NCI-H446 treated with DMSO at 0.1 percent for 48 hours (cell line): ENCODE results near the gene PPM1N.
A peak's percentile ranks its signal among the peaks of the same experiment; 100 is the strongest.
"Not testable (repeated sequence)": the region's sequence is repeated elsewhere in the genome, so short reads cannot be mapped to it uniquely, and the experiment has no call there.

ENCODE experiments used
- DNase-seq: peaks from one replicate; lab custom pipeline; 2025; lab: John Stamatoyannopoulos, UW

Gene PPM1N

GRCh38 chr19:45508861-45509691 lies 10.8 kb downstream of the PPM1N start:
- DNase-seq: no peak

DNA sequence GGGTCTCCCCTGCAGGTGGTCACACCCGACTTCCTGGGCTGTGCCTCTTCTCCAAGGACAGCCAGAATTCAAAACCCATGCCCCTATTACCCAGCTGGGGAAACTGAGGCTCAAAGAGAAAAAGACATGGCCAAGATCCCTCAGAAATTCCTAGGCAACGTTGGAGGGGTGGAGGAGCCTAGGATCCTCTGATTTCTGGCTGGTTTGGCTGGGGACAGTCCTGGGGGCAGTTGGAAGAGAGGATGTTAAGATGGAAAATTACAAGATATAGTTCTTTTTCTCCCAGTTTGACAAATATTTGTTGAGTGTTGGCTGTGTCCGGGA lies 11.4 kb downstream of the PPM1N start:
- DNase-seq: no peak

GRCh38 chr19:45510352-45510751 lies 12.1 kb downstream of the PPM1N start:
- not testable (repeated sequence) for DNase-seq

- no peak for DNase-seq
These were observed 12.8 kb downstream of the PPM1N start for GRCh38 chr19:45511074-45511473.

- DNase-seq: no peak
These were observed 14.7 kb downstream of the PPM1N start for GRCh38 chr19:45512881-45513483.

DNA sequence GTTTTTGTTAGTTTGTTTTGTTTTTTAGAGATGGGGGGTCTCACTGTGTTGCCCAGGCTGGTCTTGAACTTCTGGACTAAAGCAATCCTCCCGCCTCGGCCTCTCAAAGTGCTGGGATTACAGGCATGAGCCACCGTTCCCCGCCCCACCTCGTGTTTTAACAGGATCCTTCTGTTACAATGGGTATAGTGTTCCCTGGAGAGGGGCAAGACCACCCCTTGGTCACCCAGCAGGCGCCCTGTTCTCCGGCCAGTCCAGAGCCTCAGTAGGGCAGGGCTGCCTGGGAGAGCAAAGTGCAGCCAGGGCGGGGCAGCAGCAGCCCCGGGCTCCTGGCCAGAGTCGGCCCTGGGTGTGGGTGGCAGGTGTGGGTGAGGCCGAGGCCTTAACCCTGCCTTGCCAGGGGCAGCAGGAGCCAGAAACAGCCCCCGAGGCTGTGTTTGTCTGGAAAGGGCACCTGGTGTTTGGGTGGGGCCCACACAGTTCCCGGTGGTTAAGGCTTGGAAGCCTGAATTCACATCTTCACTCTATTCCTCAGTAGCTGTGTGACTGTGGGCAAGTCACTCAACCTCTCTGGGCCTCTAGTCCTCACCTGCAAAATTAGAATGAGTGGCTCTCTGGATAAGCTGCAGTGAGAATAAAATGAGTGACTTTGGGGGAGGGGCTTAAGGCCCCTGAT lies 16.3 kb downstream of the PPM1N start:
- DNase-seq: no peak

- DNase-seq: no peak
These were observed 16.9 kb downstream of the PPM1N start for GRCh38 chr19:45515081-45515624.

DNA sequence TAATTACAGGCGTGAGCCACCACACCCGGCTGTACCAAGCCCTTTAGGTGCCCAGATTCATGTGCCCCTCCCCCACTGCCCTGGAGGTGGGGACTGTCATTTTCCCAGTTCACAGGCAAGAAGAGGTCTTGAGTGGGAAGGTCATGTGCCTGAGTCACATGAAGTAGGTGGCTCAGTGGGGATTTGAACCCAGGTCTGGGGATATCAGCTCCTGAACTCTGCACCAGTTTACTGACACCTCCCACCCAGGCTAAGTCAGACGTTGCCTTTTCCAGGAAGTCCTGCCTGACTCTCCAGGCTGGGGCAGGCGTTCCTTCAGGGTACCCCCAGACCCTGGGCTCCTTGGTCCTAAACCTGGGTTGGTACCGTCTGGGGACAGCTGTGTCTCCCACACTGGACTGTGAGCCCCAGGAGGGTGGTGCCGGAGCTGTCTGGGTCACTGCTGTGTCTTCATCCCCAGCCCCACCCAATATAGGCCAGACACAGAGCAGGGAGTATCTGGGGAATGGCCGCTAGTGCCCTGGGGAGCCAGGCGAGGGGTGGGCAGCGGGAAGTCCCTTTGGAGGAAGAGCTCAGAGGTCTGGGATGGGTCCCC lies 17.7 kb downstream of the PPM1N start:
- DNase-seq: no peak

DNA sequence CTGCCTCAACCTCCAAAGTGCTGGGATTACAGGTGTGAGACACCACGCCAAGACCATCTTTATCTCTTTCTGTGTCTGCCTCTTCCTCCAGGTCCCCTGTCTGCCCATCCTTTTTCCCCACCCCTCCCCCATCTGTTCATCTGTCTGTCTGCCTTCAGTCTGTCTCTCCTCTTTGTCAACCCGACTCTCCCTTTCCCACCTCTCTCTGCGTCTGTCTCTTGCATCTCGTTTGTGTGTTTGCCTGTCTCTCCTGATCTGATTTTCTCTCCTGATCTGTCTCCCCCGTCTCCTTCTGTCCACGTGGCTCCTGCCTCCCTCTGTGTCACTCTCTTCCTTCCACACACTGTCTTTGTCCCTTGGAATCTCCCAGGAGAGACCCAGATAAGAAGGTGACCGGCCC lies 19.0 kb downstream of the PPM1N start:
- no peak for DNase-seq

DNA sequence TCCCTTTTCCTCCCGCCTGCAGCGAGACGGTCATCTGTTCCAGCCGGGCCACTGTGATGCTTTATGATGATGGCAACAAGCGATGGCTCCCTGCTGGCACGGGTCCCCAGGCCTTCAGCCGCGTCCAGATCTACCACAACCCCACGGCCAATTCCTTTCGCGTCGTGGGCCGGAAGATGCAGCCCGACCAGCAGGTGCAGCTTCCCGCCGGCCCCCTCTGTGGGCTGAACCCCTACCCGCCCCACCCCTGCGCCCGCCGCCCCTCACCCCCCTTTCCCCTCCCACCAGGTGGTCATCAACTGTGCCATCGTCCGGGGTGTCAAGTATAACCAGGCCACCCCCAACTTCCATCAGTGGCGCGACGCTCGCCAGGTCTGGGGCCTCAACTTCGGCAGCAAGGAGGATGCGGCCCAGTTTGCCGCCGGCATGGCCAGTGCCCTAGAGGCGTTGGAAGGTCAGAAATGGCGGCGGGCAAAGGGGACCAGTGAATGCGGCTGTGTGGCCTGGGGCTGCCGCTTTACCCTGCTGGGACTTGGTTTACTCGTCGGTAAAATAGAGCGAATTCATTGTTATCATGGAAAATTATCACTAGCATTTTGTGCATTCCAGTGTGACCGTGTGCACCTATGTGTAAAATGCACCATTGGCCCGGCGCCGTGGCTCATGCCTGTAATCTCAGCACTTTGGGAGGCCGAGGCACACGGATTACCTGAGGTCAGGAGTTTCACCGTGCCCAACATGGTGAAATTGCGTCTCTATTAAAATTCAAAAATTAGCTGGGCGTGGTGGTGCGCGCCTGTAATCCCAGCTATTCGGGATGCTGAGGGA lies 19.6 kb downstream of the PPM1N start:
- no peak for DNase-seq

- no peak for DNase-seq
These were observed 20.2 kb downstream of the PPM1N start for GRCh38 chr19:45518469-45518826.

DNA sequence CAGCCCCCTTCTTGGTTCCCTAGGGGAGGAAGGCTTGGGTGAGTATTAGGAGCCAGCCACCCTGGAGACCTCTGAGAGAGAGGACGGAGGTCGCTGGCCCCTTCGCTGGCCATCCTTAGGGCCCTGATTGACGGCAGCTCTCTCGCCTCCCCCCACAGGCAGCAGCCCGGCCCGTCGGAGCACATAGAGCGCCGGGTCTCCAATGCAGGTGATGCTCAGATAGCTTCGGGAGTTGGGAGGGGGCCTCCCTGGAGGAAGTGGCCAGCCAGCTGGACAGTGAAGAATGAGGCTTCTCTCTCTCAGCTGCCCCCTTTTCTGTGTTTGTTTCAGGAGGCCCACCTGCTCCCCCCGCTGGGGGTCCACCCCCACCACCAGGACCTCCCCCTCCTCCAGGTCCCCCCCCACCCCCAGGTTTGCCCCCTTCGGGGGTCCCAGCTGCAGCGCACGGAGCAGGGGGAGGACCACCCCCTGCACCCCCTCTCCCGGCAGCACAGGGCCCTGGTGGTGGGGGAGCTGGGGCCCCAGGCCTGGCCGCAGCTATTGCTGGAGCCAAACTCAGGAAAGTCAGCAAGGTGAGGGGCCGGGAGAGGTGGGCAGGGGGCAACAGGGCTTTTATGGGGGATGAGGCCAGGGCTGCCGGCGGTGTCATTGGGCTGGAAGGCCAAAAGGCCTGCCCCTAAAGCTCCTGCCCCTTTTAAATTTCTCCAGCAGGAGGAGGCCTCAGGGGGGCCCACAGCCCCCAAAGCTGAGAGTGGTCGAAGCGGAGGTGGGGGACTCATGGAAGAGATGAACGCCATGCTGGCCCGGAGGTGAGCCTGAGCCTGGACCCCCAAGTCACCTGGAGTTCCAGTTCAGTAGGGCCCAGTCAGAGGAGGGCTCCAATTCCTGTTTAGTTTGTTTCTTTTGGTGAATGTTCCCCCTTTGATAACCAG lies 24.0 kb downstream of the PPM1N start:
- DNase-seq: no peak

GRCh38 chr19:45523642-45524256 lies 25.5 kb downstream of the PPM1N start:
- DNase-seq: peak; percentile 85

- DNase-seq: peak; percentile 18
These were observed 26.4 kb downstream of the PPM1N start for GRCh38 chr19:45524575-45525129.

- DNase-seq: no peak
These were observed 27.9 kb downstream of the PPM1N start for GRCh38 chr19:45526143-45526542.

- DNase-seq: no peak
These were observed 28.7 kb downstream of the PPM1N start for GRCh38 chr19:45526971-45527370.

DNA sequence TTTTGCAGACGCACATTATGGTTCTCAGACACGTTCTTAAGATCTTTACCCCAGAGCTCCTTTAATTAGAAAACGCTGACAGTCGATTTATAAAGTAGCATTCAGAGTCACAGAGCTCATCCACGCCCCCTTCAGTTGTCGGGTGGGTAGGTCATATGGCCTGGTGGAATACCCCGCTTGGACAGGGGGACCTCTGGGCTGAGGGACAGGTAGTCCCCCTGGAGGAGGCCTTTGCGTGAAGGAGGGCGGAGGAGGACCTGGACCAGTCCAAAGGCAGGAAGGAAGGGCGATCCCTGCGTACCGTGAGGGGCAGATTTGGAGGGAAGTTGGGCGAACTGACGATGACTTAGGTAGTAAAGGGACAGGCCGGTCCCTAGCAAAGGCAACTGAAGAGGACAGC lies 29.5 kb downstream of the PPM1N start:
- no peak for DNase-seq

- DNase-seq: no peak
These were observed 30.0 kb downstream of the PPM1N start for GRCh38 chr19:45528149-45528743.

GRCh38 chr19:45528744-45529419 lies 30.6 kb downstream of the PPM1N start:
- DNase-seq: no peak
